PFSK-1 (cell line): ENCODE data around the gene CYP4V2.

Experiments used
- FOXP2 ChIP-seq: optimal IDR thresholded peaks from 2 replicates; pipeline ENCODE3; 2011; ENCODE audit warnings: borderline replicate concordance, control low read depth, inconsistent platforms; ENCODE audit not compliant: insufficient read depth; ENCODE audit errors: extremely low read length, extremely low read depth
- POLR2AphosphoS5 ChIP-seq: IDR thresholded peaks from 2 replicates; pipeline ENCODE4 v1.6.1; 2012; ENCODE audit warnings: low read depth, mild to moderate bottlenecking, control low read depth, low read length, moderate library complexity
- REST ChIP-seq, 2 experiments: IDR thresholded peaks; 2 replicates each; pipeline versions ENCODE4 v1.6.1 to v1.8.0; 2011 to 2012; ENCODE audit warnings: low read depth in 2 of 2, low read length in 2 of 2, control low read depth in 1 of 2, inconsistent platforms in 1 of 2, mild to moderate bottlenecking in 1 of 2, moderate library complexity in 1 of 2; ENCODE audit not compliant: insufficient read depth in 1 of 2
- SIN3A ChIP-seq: IDR thresholded peaks from 2 replicates; pipeline ENCODE4 v1.6.1; 2012; ENCODE audit warnings: mild to moderate bottlenecking, low read length, moderate library complexity, borderline replicate concordance; ENCODE audit not compliant: insufficient read depth
- TAF1 ChIP-seq: IDR thresholded peaks from 2 replicates; pipeline ENCODE4 v1.6.1; 2012; ENCODE audit warnings: low read length, control low read depth, borderline replicate concordance; ENCODE audit not compliant: insufficient read depth

CYP4V2 gene

GRCh38 chr4:186202490-186203140 is 11.2 kb downstream of the CYP4V2 start:
- no peak for TF ChIP-seq REST (IDR thresholded peaks at IDR 0.05; ENCODE audit: insufficient read depth in 1 of 2, low read depth in 2 of 2, low read length in 2 of 2)
- TF ChIP-seq FOXP2 = no peak
- TF ChIP-seq SIN3A = no peak
- no peak for TF ChIP-seq TAF1
- TF ChIP-seq POLR2AphosphoS5 = no peak

GRCh38 chr4:186203406-186203805 is 12.0 kb downstream of the CYP4V2 start:
- no peak for TF ChIP-seq SIN3A
- TF ChIP-seq REST (IDR thresholded peaks at IDR 0.05; ENCODE audit: insufficient read depth in 1 of 2, low read depth in 2 of 2, low read length in 2 of 2) = no peak
- no peak for TF ChIP-seq POLR2AphosphoS5

- TF ChIP-seq REST (IDR thresholded peaks at IDR 0.05; ENCODE audit: insufficient read depth in 1 of 2, low read depth in 2 of 2, low read length in 2 of 2) = no peak
- TF ChIP-seq TAF1 = no peak
- no peak for TF ChIP-seq SIN3A
- TF ChIP-seq POLR2AphosphoS5 = no peak
- no peak for TF ChIP-seq FOXP2
Measured at GRCh38 chr4:186204103-186204559, 12.8 kb downstream of the CYP4V2 start.

GRCh38 chr4:186204686-186205085 is 13.3 kb downstream of the CYP4V2 start:
- no peak for TF ChIP-seq SIN3A
- no peak for TF ChIP-seq TAF1
- TF ChIP-seq FOXP2 = no peak
- TF ChIP-seq REST (IDR thresholded peaks at IDR 0.05; ENCODE audit: insufficient read depth in 1 of 2, low read depth in 2 of 2, low read length in 2 of 2) = no peak
- no peak for TF ChIP-seq POLR2AphosphoS5

GRCh38 chr4:186205156-186205555 is 13.8 kb downstream of the CYP4V2 start:
- TF ChIP-seq TAF1 (no peak), FOXP2 (no peak), POLR2AphosphoS5 (no peak), REST (IDR thresholded peaks at IDR 0.05; ENCODE audit: insufficient read depth in 1 of 2, low read depth in 2 of 2, low read length in 2 of 2) (no peak), SIN3A (no peak)
